Ovary (tissue), 3 donors: ENCODE measurements around the gene ZNF365.

Experiments used
- CTCF ChIP-seq, 3 donors: fragments of 450-650 bp in 2 of 3; fragments of 200-600 bp in 1 of 3; IDR thresholded peaks; one replicate each; pipeline versions ENCODE4 v1.5.1 to v1.8.0; 2016 to 2022; ENCODE audit warnings: antibody characterized with exemption in 3 of 3, mild to moderate bottlenecking in 1 of 3
- POLR2A ChIP-seq: fragments of 450-650 bp; IDR thresholded peaks from one replicate; pipeline ENCODE4 v1.6.1; 2017; ENCODE audit warnings: antibody characterized with exemption, mild to moderate bottlenecking, moderate library complexity
- donor health status: DM: no; HTN: no; CAD: no.

- no peak for TF ChIP-seq CTCF (IDR thresholded peaks at IDR 0.05)
- TF ChIP-seq POLR2A = no peak
These were observed 22.7 kb downstream of the ZNF365 start for GRCh38 chr10:62396864-62397263.
